Caco-2 (cell line): Measurements from ENCODE around the gene BOD1L2. TPM values are rescaled to one million over a fixed set of nuclear protein-coding genes. Genes with fewer than 3 reads are reported as not detected.

Experiments used
- BruUV-seq: library from RNA; stranded (reverse); fragments of 400-500 nt; replicated peaks from 2 replicates; lab custom pipeline; 2021; lab: Mats Ljungman, UMichigan
- CTCF ChIA-PET: fragments of 300-600 bp; sonication (Branson Sonifier 250); formaldehyde crosslinking; loops from one replicate; lab custom pipeline; 2022; ENCODE audit warnings: antibody characterized with exemption; lab: Charles Lee
- POLR2A ChIA-PET: fragments of 300-600 bp; sonication (Branson Sonifier 250); formaldehyde crosslinking; loops from one replicate; lab custom pipeline; 2022; ENCODE audit warnings: antibody characterized with exemption; lab: Charles Lee
- DNase-seq, 2 experiments: peaks; one replicate each; pipeline versions ENCODE4 v3.0.0 to v3.0.0-alpha.2; 2020 to 2022
- H3K27me3 ChIP-seq: replicated peaks from 2 replicates; pipeline ENCODE4 v1.6.0; 2011; ENCODE audit warnings: low read length; ENCODE audit not compliant: control insufficient read depth, insufficient read depth
- H3K36me3 ChIP-seq: 2 replicates; pipeline ENCODE4 v1.5.1; 2011; ENCODE audit warnings: low read length; ENCODE audit not compliant: control insufficient read depth, insufficient read depth
- H3K4me1 ChIP-seq: fragments of 250-450 bp; sonication (Bioruptor Pico); 2 replicates; pipeline ENCODE4 v1.5.1; 2020; ENCODE audit warnings: mild to moderate bottlenecking
- H3K4me3 ChIP-seq: 2 replicates; pipeline ENCODE4 v1.5.1; 2011; ENCODE audit warnings: low read depth, mild to moderate bottlenecking, control low read depth, low read length
- H3K9me3 ChIP-seq: fragments of 250-450 bp; sonication (Bioruptor Pico); 2 replicates; pipeline ENCODE4 v1.5.1; 2020; ENCODE audit warnings: mild to moderate bottlenecking, moderate library complexity
- H3K27ac Mint-ChIP-seq: one replicate; pipeline ENCODE4 v1.8.0; 2022; ENCODE audit warnings: mixed read lengths; ENCODE audit not compliant: unreplicated experiment
- H3K27me3 Mint-ChIP-seq: one replicate; pipeline ENCODE4 v1.8.0; 2022; ENCODE audit warnings: mixed read lengths; ENCODE audit not compliant: insufficient read depth, unreplicated experiment
- H3K36me3 Mint-ChIP-seq: one replicate; pipeline ENCODE4 v1.8.0; 2022; ENCODE audit warnings: mild to moderate bottlenecking, mixed read lengths; ENCODE audit not compliant: insufficient read depth, unreplicated experiment
- H3K4me1 Mint-ChIP-seq: one replicate; pipeline ENCODE4 v1.8.0; 2022; ENCODE audit warnings: low read depth, mixed read lengths; ENCODE audit not compliant: unreplicated experiment
- H3K4me3 Mint-ChIP-seq: one replicate; pipeline ENCODE4 v1.8.0; 2022; ENCODE audit warnings: mild to moderate bottlenecking, moderate library complexity, mixed read lengths; ENCODE audit not compliant: unreplicated experiment
- H3K9me3 Mint-ChIP-seq: one replicate; pipeline ENCODE4 v1.8.0; 2022; ENCODE audit warnings: mixed read lengths; ENCODE audit not compliant: unreplicated experiment
- CTCF ChIP-seq, 2 experiments: fragments of 200-600 bp in 1 of 2; IDR thresholded peaks; 1 replicate in 1 of 2; 2 replicates in 1 of 2; pipeline versions ENCODE4 v1.5.1 to v1.8.0; 2011 to 2022; ENCODE audit warnings: antibody characterized with exemption in 1 of 2, control low read depth in 1 of 2, inconsistent platforms in 1 of 2, low read depth in 1 of 2, low read length in 1 of 2, mild to moderate bottlenecking in 1 of 2, moderate library complexity in 1 of 2; ENCODE audit not compliant: insufficient read depth in 1 of 2, severe bottlenecking in 1 of 2, unreplicated experiment in 1 of 2
- intact Hi-C: fragments of 100-400 bp; cut with micrococcal nuclease; formaldehyde crosslinking; loops from one replicate; pipeline ENCODE4 v1.10.0; 2022; ENCODE audit not compliant: unreplicated experiment
- total RNA-seq: library from RNA; stranded (reverse); gene quantifications from 2 replicates; pipeline ENCODE4 v1.2.3, GENCODE V29; 2022

BOD1L2 gene
- total RNA-seq, 1 experiment from 2014 or later = not detected

DNA sequence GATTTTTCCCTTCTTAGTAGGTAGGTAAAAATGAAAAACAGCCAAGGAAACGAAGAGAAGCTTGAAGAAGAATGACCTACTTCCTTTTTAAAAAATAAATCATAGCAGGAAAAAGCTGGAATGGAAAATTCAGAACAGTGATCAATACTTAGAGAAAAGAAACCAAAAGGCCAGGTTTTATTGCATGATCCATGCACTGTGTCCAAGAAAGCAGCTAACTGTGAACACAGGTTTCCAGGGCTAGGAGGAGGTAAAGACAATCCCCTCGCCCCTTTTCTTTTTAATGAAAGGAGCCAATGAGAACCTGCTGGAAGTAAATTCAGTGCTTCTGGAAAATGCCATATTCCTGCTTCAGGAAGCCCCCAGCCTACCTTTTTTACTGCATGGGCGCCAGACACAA lies 47.2 kb downstream of the BOD1L2 start:
- CTCF ChIA-PET = no interaction called here
- POLR2A ChIA-PET = no interaction called here
- intact Hi-C loops = no loop called here
- H3K27ac Mint-ChIP-seq = no peak overlapping the region
- H3K9me3 Mint-ChIP-seq = no peaks in the 10 kb centered on the region
- no peak for DNase-seq
- no peaks in the 10 kb centered on the region for H3K4me1 Mint-ChIP-seq
- TF ChIP-seq CTCF (IDR thresholded peaks at IDR 0.05; ENCODE audit: insufficient read depth in 1 of 2, low read depth in 1 of 2, low read length in 1 of 2, severe bottlenecking in 1 of 2, unreplicated experiment in 1 of 2) = no peak
- no peaks in the 10 kb centered on the region for H3K36me3 ChIP-seq
- no peaks in the 10 kb centered on the region for H3K36me3 Mint-ChIP-seq
- H3K4me3 Mint-ChIP-seq = no peak overlapping the region
- no TSS peak for BruUV-seq
- H3K4me1 ChIP-seq = no peaks in the 10 kb centered on the region
- H3K27me3 Mint-ChIP-seq = no peaks in the 10 kb centered on the region
- H3K9me3 ChIP-seq = no peaks in the 10 kb centered on the region
- no peak overlapping the region for H3K4me3 ChIP-seq
- no peaks in the 10 kb centered on the region for H3K27me3 ChIP-seq

DNA sequence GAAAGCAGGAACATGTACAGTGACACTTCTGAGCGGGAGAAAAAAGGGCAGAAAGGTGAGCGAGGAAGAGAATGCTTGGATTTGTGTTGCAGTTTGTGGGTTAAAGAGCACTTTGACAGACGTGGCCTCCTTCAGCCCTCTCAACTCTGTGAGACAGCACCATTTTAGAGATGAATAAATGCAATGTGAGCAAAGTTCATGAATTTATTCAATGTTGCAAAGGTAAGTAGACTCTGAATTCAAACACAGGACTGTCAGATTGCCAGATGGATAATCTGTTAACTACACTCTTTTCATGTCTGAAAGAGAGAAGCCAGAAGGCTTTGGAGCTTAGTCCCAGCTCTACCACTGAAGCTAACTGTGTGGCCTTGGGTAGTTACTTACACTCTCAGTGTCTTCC lies 47.7 kb downstream of the BOD1L2 start:
- Histone ChIP-seq H3K9me3 (no peaks in the 10 kb centered on the region), H3K4me3 (no peak overlapping the region), H3K36me3 (no peaks in the 10 kb centered on the region), H3K4me1 (no peaks in the 10 kb centered on the region), H3K27me3 (no peaks in the 10 kb centered on the region)
- TF ChIP-seq CTCF (IDR thresholded peaks at IDR 0.05; ENCODE audit: insufficient read depth in 1 of 2, low read depth in 1 of 2, low read length in 1 of 2, severe bottlenecking in 1 of 2, unreplicated experiment in 1 of 2) = no peak
- BruUV-seq = no TSS peak
- Mint-ChIP-seq H3K4me3 (no peak overlapping the region), H3K27ac (no peak overlapping the region), H3K27me3 (no peaks in the 10 kb centered on the region), H3K9me3 (no peaks in the 10 kb centered on the region), H3K36me3 (no peaks in the 10 kb centered on the region), H3K4me1 (no peaks in the 10 kb centered on the region)
- intact Hi-C loops = no loop called here
- CTCF ChIA-PET = no interaction called here
- POLR2A ChIA-PET = no interaction called here
- no peak for DNase-seq

- TF ChIP-seq CTCF (IDR thresholded peaks at IDR 0.05; ENCODE audit: insufficient read depth in 1 of 2, low read depth in 1 of 2, low read length in 1 of 2, severe bottlenecking in 1 of 2, unreplicated experiment in 1 of 2) = no peak
Observed at GRCh38 chr18:57195341-57195740, 48.5 kb downstream of the BOD1L2 start.

More at GRCh38 chr18:57195341-57195740, 48.5 kb downstream of the BOD1L2 start:
- intact Hi-C loops = no loop called here
- no peaks in the 10 kb centered on the region for H3K9me3 ChIP-seq
- no peak for DNase-seq
- H3K36me3 Mint-ChIP-seq = no peaks in the 10 kb centered on the region
- H3K4me1 Mint-ChIP-seq = no peaks in the 10 kb centered on the region
- H3K36me3 ChIP-seq = no peaks in the 10 kb centered on the region
- H3K9me3 Mint-ChIP-seq = no peaks in the 10 kb centered on the region
- no peak overlapping the region for H3K4me3 ChIP-seq
- H3K4me1 ChIP-seq = no peaks in the 10 kb centered on the region
- BruUV-seq = no TSS peak
- no peak overlapping the region for H3K27ac Mint-ChIP-seq
- ChIA-PET POLR2A (no interaction called here), CTCF (no interaction called here)
- H3K27me3 ChIP-seq = no peaks in the 10 kb centered on the region
- no peaks in the 10 kb centered on the region for H3K27me3 Mint-ChIP-seq
- H3K4me3 Mint-ChIP-seq = no peak overlapping the region
